H1 (cell line): ENCODE data around the gene FUT2. TPM values are rescaled to one million over a fixed set of nuclear protein-coding genes. Genes with fewer than 3 reads are reported as not detected.

Experiments
- BRCA1 ChIP-seq: IDR thresholded peaks from 2 replicates; pipeline ENCODE4 v1.6.1; 2012; ENCODE audit warnings: low read depth, low read length, improper control_type of control experiment
- CHD2 ChIP-seq: IDR thresholded peaks from 2 replicates; pipeline ENCODE4 v1.6.1; 2012; ENCODE audit warnings: low read length, improper control_type of control experiment
- EGR1 ChIP-seq: IDR thresholded peaks from 2 replicates; pipeline ENCODE4 v1.6.1; 2011; ENCODE audit warnings: low read depth, low read length, borderline replicate concordance
- KDM1A ChIP-seq: fragments of 200-600, 300-600 bp; sonication (generic); IDR thresholded peaks from 2 replicates; pipeline ENCODE4 v1.7.1; 2016; ENCODE audit warnings: mild to moderate bottlenecking, low read length, borderline replicate concordance
- NRF1 ChIP-seq: IDR thresholded peaks from 2 replicates; pipeline ENCODE4 v1.6.1; 2011; ENCODE audit warnings: mild to moderate bottlenecking, low read depth, low read length, improper control_type of control experiment
- SP2 ChIP-seq: IDR thresholded peaks from 2 replicates; pipeline ENCODE4 v1.6.1; 2012; ENCODE audit warnings: mild to moderate bottlenecking, low read length, inconsistent platforms
- SP4 ChIP-seq: IDR thresholded peaks from 2 replicates; pipeline ENCODE4 v1.6.1; 2012; ENCODE audit warnings: low read length, inconsistent platforms
- polyA plus RNA-seq, 7 experiments: library from polyadenylated mRNA; depleted of rRNA in 3 of 7; stranded (reverse) in 5 of 7; unstranded in 2 of 7; fragments of >200 nt in 5 of 7; fragments of 200-250 nt in 2 of 7; gene quantifications; 1 replicate in 5 of 7; 2 replicates in 1 of 7; 4 replicates in 1 of 7; pipeline versions ENCODE4 v1.2.1 to v1.2.3, GENCODE V29; 2011 to 2013; ENCODE audit warnings: missing spikeins in 2 of 7, mixed read lengths in 2 of 7
- total RNA-seq: library from RNA; stranded (reverse); fragmentation: NEBNext Ultra II Directional; extraction: Animal tissue kit (Norgen Biotek cat#: 25700); gene quantifications from 2 replicates; pipeline ENCODE4 v1.2.1, GENCODE V29; 2021

Gene FUT2
- total and polyA plus RNA-seq, 2 of the 8 experiments (the other 6 are each of a cell fraction or from before 2014, with no cell fraction given), result 5.0 to 5.6 TPM

- TF ChIP-seq CHD2 (0 out of 2 replicates have a peak, but pooled peaks have one; percentile 38), KDM1A (peak; percentile 7; the same call in 1 of the 2 replicates), SP4 (peak; percentile 80; the same call in 1 of the 2 replicates), NRF1 (peak; percentile 87), SP2 (peak; percentile 12; the same call in 1 of the 2 replicates), BRCA1 (no peak), EGR1 (no peak)
Observed at GRCh38 chr19:48713864-48714755, 18.3 kb downstream of the FUT2 start (continued).
